Lung (tissue), 12 donors: ENCODE measurements around the gene PHACTR1. TPM values are rescaled to one million over a fixed set of nuclear protein-coding genes. Genes with fewer than 3 reads are reported as not detected.

Experiments
- ATAC-seq: fragments of 200-7000 bp; cut with Tn5 transposase; one replicate; pipeline ENCODE4 v1.9.1; 2020; ENCODE audit warnings: moderate number of reproducible peaks; ENCODE audit not compliant: insufficient read depth, low FRiP score
- DNase-seq, 3 donors: peaks; one replicate each; pipeline ENCODE4 v3.0.0-alpha.2; 2013 to 2017
- H3K27ac ChIP-seq, 2 donors: one replicate each; pipeline ENCODE4 v1.5.1; 2013; ENCODE audit warnings: mild to moderate bottlenecking in 2 of 2, moderate library complexity in 2 of 2, control low read depth in 1 of 2, inconsistent platforms in 1 of 2, low read depth in 1 of 2, low read length in 1 of 2
- H3K27me3 ChIP-seq, 3 donors: one replicate each; pipeline ENCODE4 v1.5.1; 2013; ENCODE audit warnings: low read length in 2 of 3; ENCODE audit not compliant: control insufficient read depth in 3 of 3, insufficient read depth in 3 of 3
- H3K36me3 ChIP-seq, 4 donors: one replicate each; pipeline ENCODE4 v1.5.1; 2013; ENCODE audit warnings: low read length in 4 of 4, mild to moderate bottlenecking in 1 of 4, moderate library complexity in 1 of 4; ENCODE audit not compliant: control insufficient read depth in 4 of 4, insufficient read depth in 4 of 4
- H3K4me1 ChIP-seq, 5 donors: one replicate each; pipeline ENCODE4 v1.5.1; 2013; ENCODE audit warnings: low read length in 5 of 5, mild to moderate bottlenecking in 2 of 5, moderate library complexity in 1 of 5; ENCODE audit not compliant: control insufficient read depth in 5 of 5, insufficient read depth in 5 of 5
- H3K4me3 ChIP-seq: one replicate; pipeline ENCODE4 v1.5.1; 2013; ENCODE audit warnings: mild to moderate bottlenecking, control low read depth, moderate library complexity
- H3K9ac ChIP-seq, 2 donors: one replicate each; pipeline ENCODE4 v1.5.1; 2013; ENCODE audit warnings: low read length in 2 of 2, control low read depth in 1 of 2; ENCODE audit not compliant: insufficient read depth in 1 of 2
- H3K9me3 ChIP-seq, 4 donors: one replicate each; pipeline ENCODE4 v1.5.1; 2013; ENCODE audit warnings: low read length in 3 of 4, mild to moderate bottlenecking in 1 of 4, moderate library complexity in 1 of 4; ENCODE audit not compliant: control insufficient read depth in 4 of 4, insufficient read depth in 3 of 4
- CTCF ChIP-seq: IDR thresholded peaks from 2 replicates; pipeline ENCODE4 v1.5.1; 2012; ENCODE audit warnings: mild to moderate bottlenecking; ENCODE audit errors: control extremely low read depth, extremely low read depth
- WGBS, 2 donors: extraction: QIAGEN DNeasy Blood & Tissue Kit; methylation state at CpG; one replicate each; pipeline ENCODE4 v1.1.7; 2013; 5-methylcytosine and 5-hydroxymethylcytosine counted together
- polyA plus RNA-seq, 2 donors: library from polyadenylated mRNA; stranded (reverse); fragments of 200-250 nt; gene quantifications; one replicate each; pipeline ENCODE4 v1.2.1, GENCODE V29; 2013
- total RNA-seq, 2 donors: library from RNA; depleted of rRNA in 1 of 2; stranded (reverse); fragments of >200 nt in 1 of 2; gene quantifications; one replicate each; pipeline ENCODE4 v1.2.1, GENCODE V29; 2014 to 2021
- donor health status: control.
- donor health status: control.
- donor health status: Bipolar disorder and iron deficiency.
- donor health status: healthy.
- donor health status: DM: yes; HTN: yes; CAD: no.

Gene PHACTR1
- total and polyA plus RNA-seq, 4 donors, result 16.3 to 58.8 (median 41.9) TPM

- Histone ChIP-seq H3K27ac (no peak overlapping the region), H3K9ac (no peak overlapping the region), H3K36me3 (no peaks in the 10 kb centered on the region), H3K9me3 (no peaks in the 10 kb centered on the region), H3K4me1 (no peaks in the 10 kb centered on the region), H3K27me3 (no peaks in the 10 kb centered on the region), H3K4me3 (no peak overlapping the region)
- TF ChIP-seq CTCF, result no peak
- DNase-seq (no peak), ATAC-seq (no peak)
- 64 to 71% methylated on average over 4 of the region's 4 CpGs for WGBS, 2 donors
These were observed 235.8 kb downstream of the PHACTR1 start for GRCh38 chr6:12952318-12952717.

- no peaks in the 10 kb centered on the region for H3K9me3 ChIP-seq
- WGBS, 2 donors, result 69 to 76% methylated on average over 5 of the region's 5 CpGs
- H3K27ac ChIP-seq, result no peak overlapping the region
- H3K36me3 ChIP-seq, result no peaks in the 10 kb centered on the region
- no peak for TF ChIP-seq CTCF
- no peaks in the 10 kb centered on the region for H3K27me3 ChIP-seq
- H3K9ac ChIP-seq, result no peak overlapping the region
- no peak for DNase-seq
- H3K4me1 ChIP-seq, result peaks cover 0 to 9% (median 0%) of the 10 kb centered on the region in 5 donors
- H3K4me3 ChIP-seq, result no peak overlapping the region
- ATAC-seq, result no peak
These were observed 239.4 kb downstream of the PHACTR1 start for GRCh38 chr6:12955956-12956355.

GRCh38 chr6:12956991-12957320 lies 240.4 kb downstream of the PHACTR1 start:
- 1 to 4% methylated on average over 6 of the region's 6 CpGs for WGBS, 2 donors
- Histone ChIP-seq H3K4me1 (peaks cover 0 to 9% (median 3%) of the 10 kb centered on the region in 5 donors), H3K27ac (peak overlapping the region; percentile 60 to 90), H3K9me3 (no peaks in the 10 kb centered on the region), H3K27me3 (no peaks in the 10 kb centered on the region), H3K9ac (peak overlapping the region; percentile 47 to 85), H3K4me3 (peak overlapping the region; percentile 68), H3K36me3 (no peaks in the 10 kb centered on the region)
- ATAC-seq (no peak), DNase-seq (no peak)
- TF ChIP-seq CTCF, result no peak

GRCh38 chr6:12957321-12958051 lies 240.9 kb downstream of the PHACTR1 start:
- peak; percentile 88 for ATAC-seq
- peak overlapping the region; percentile 60 to 90 for H3K27ac ChIP-seq
- peaks cover 0 to 12% (median 3%) of the 10 kb centered on the region in 5 donors for H3K4me1 ChIP-seq
- H3K9me3 ChIP-seq, result no peaks in the 10 kb centered on the region
- H3K36me3 ChIP-seq, result no peaks in the 10 kb centered on the region
- TF ChIP-seq CTCF, result no peak
- 1% methylated on average over 24 of the region's 24 CpGs for WGBS, 2 donors
- peak overlapping the region; percentile 68 for H3K4me3 ChIP-seq
- H3K27me3 ChIP-seq, result no peaks in the 10 kb centered on the region
- peak; percentile 56 to 84 (median 76) for DNase-seq
- H3K9ac ChIP-seq, result peak overlapping the region; percentile 47 to 85
